Osteoblast (primary cell): ENCODE measurements around the gene CSDE1. TPM values are rescaled to one million over a fixed set of nuclear protein-coding genes. Genes with fewer than 3 reads are reported as not detected.

Experiments
- DNase-seq: peaks from one replicate; pipeline ENCODE4 v3.0.0; 2011; ENCODE audit warnings: low spot score, mixed read lengths; ENCODE audit not compliant: insufficient read length; ENCODE audit errors: missing footprints
- H2AFZ ChIP-seq: 2 replicates; pipeline ENCODE4 v1.6.0; 2011; ENCODE audit warnings: mild to moderate bottlenecking, low read length
- H3K27ac ChIP-seq: 2 replicates; pipeline ENCODE4 v1.5.1; 2011; ENCODE audit warnings: mild to moderate bottlenecking, low read depth, low read length, moderate library complexity
- H3K27me3 ChIP-seq: 2 replicates; pipeline ENCODE4 v1.6.0; 2012; ENCODE audit warnings: mild to moderate bottlenecking, control low read depth, inconsistent platforms, low read length, moderate library complexity; ENCODE audit not compliant: insufficient read depth
- H3K36me3 ChIP-seq: 2 replicates; pipeline ENCODE4 v1.5.1; 2011; ENCODE audit warnings: mild to moderate bottlenecking, low read length, control low read depth, moderate library complexity; ENCODE audit not compliant: insufficient read depth
- H3K4me1 ChIP-seq: 2 replicates; pipeline ENCODE4 v1.5.1; 2011; ENCODE audit warnings: mild to moderate bottlenecking, low read length, control low read depth, moderate library complexity; ENCODE audit not compliant: insufficient read depth
- H3K4me2 ChIP-seq: 2 replicates; pipeline ENCODE4 v1.6.0; 2011; ENCODE audit warnings: mild to moderate bottlenecking, low read length; ENCODE audit not compliant: insufficient read depth
- H3K4me3 ChIP-seq: fragments of 200-600 bp; sonication (generic); 3 replicates; pipeline ENCODE4 v1.5.1; 2012; ENCODE audit warnings: mild to moderate bottlenecking, low read length, inconsistent platforms; ENCODE audit not compliant: insufficient read depth
- H3K79me2 ChIP-seq: 2 replicates; pipeline ENCODE4 v1.6.0; 2012; ENCODE audit warnings: mild to moderate bottlenecking, low read length, control low read depth, inconsistent platforms; ENCODE audit not compliant: insufficient read depth
- H3K9me3 ChIP-seq: 2 replicates; pipeline ENCODE4 v1.5.1; 2011; ENCODE audit warnings: low read depth, low read length, control low read depth
- H4K20me1 ChIP-seq: 2 replicates; pipeline ENCODE4 v1.6.0; 2012; ENCODE audit warnings: mild to moderate bottlenecking, low read length, control low read depth; ENCODE audit not compliant: insufficient read depth
- CTCF ChIP-seq: IDR thresholded peaks from 2 replicates; pipeline ENCODE4 v1.5.1; 2011; ENCODE audit warnings: mild to moderate bottlenecking, low read depth, low read length, moderate library complexity; ENCODE audit errors: extremely low read depth
- total RNA-seq: library from RNA; depleted of rRNA; stranded (reverse); fragments of >200 nt; gene quantifications from 2 replicates; pipeline ENCODE4 v1.2.3, GENCODE V29; 2012

CSDE1 gene
- total RNA-seq, 1 donor = 599 TPM

DNA sequence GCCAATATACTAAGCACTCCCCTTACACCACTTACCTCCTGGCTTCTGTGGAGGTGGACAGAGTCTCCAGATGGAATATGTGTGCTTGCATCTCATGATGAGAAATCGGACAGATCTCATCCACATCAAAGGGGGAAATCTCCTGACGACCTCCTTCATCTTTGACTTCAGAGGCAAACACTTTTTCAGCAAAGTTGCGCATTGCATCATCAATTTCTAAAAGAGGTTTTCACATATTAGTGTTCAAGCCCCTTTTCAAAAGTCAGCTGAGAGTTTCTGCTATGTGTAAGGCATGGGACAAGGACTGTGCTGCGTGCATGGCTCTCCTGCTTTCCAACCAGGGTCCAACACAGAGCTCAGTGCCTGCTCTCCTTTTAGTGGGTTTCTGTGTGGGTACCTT, 69.3 kb downstream of the CSDE1 start:
- no peak overlapping the region for H2AFZ ChIP-seq
- H3K36me3 ChIP-seq = no peaks in the 10 kb centered on the region
- DNase-seq = no peak
- peaks cover 20% of the 10 kb centered on the region for H3K27me3 ChIP-seq
- no peaks in the 10 kb centered on the region for H3K4me1 ChIP-seq
- no peaks in the 10 kb centered on the region for H4K20me1 ChIP-seq
- no peak overlapping the region for H3K27ac ChIP-seq
- H3K79me2 ChIP-seq = no peaks in the 10 kb centered on the region
- no peak overlapping the region for H3K4me3 ChIP-seq
- no peak overlapping the region for H3K4me2 ChIP-seq
- H3K9me3 ChIP-seq = no peaks in the 10 kb centered on the region
- no peak for TF ChIP-seq CTCF

DNA sequence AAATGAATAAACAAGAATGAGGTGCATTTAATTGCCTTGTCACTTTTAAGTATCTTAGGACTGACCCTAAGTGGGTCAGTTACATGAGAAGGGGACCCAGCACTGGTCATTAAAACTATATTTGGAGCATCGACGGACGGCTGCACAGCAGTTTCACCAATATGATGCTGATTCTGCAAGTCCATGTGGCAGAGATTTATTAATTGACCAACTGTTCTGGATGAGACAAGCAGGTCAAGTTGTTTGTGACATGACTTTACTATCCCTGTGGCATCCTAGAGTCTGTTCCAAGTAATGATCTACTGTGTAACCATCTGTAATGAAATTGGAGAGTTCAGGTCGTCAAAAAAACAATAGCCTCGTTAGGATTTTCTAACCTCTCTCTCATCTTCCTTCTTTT, 71.9 kb downstream of the CSDE1 start:
- Histone ChIP-seq H3K4me2 (no peak overlapping the region), H3K27me3 (peaks cover 20% of the 10 kb centered on the region), H3K79me2 (no peaks in the 10 kb centered on the region), H3K27ac (no peak overlapping the region), H4K20me1 (no peaks in the 10 kb centered on the region), H2AFZ (no peak overlapping the region), H3K4me1 (no peaks in the 10 kb centered on the region), H3K36me3 (no peaks in the 10 kb centered on the region), H3K9me3 (no peaks in the 10 kb centered on the region), H3K4me3 (no peak overlapping the region)
- TF ChIP-seq CTCF = no peak
- no peak for DNase-seq

- Histone ChIP-seq H2AFZ (no peak overlapping the region), H4K20me1 (no peaks in the 10 kb centered on the region), H3K79me2 (no peaks in the 10 kb centered on the region), H3K4me1 (no peaks in the 10 kb centered on the region), H3K9me3 (no peaks in the 10 kb centered on the region), H3K27ac (no peak overlapping the region), H3K27me3 (peaks cover 22% of the 10 kb centered on the region), H3K4me2 (no peak overlapping the region), H3K4me3 (no peak overlapping the region), H3K36me3 (no peaks in the 10 kb centered on the region)
- TF ChIP-seq CTCF = no peak
- DNase-seq = no peak
These were observed 80.1 kb downstream of the CSDE1 start for GRCh38 chr1:114677691-114678090.

GRCh38 chr1:114676115-114676514, 81.7 kb downstream of the CSDE1 start:
- Histone ChIP-seq H3K27me3 (peaks cover 22% of the 10 kb centered on the region), H3K4me3 (no peak overlapping the region), H3K79me2 (no peaks in the 10 kb centered on the region), H3K27ac (no peak overlapping the region), H2AFZ (no peak overlapping the region), H3K4me1 (no peaks in the 10 kb centered on the region), H3K4me2 (no peak overlapping the region), H3K9me3 (no peaks in the 10 kb centered on the region), H3K36me3 (no peaks in the 10 kb centered on the region), H4K20me1 (no peaks in the 10 kb centered on the region)
- DNase-seq = no peak
- TF ChIP-seq CTCF = no peak
